Caco-2 (cell line): Measurements from ENCODE around the gene TIFAB. TPM values are rescaled to one million over a fixed set of nuclear protein-coding genes. Genes with fewer than 3 reads are reported as not detected.

Experiments used
- BruUV-seq: library from RNA; stranded (reverse); fragments of 400-500 nt; replicated peaks from 2 replicates; lab custom pipeline; 2021; lab: Mats Ljungman, UMichigan
- CTCF ChIA-PET: fragments of 300-600 bp; sonication (Branson Sonifier 250); formaldehyde crosslinking; loops from one replicate; lab custom pipeline; 2022; ENCODE audit warnings: antibody characterized with exemption; lab: Charles Lee
- POLR2A ChIA-PET: fragments of 300-600 bp; sonication (Branson Sonifier 250); formaldehyde crosslinking; loops from one replicate; lab custom pipeline; 2022; ENCODE audit warnings: antibody characterized with exemption; lab: Charles Lee
- DNase-seq, 2 experiments: peaks; one replicate each; pipeline versions ENCODE4 v3.0.0 to v3.0.0-alpha.2; 2020 to 2022
- H3K27me3 ChIP-seq: replicated peaks from 2 replicates; pipeline ENCODE4 v1.6.0; 2011; ENCODE audit warnings: low read length; ENCODE audit not compliant: control insufficient read depth, insufficient read depth
- H3K36me3 ChIP-seq: 2 replicates; pipeline ENCODE4 v1.5.1; 2011; ENCODE audit warnings: low read length; ENCODE audit not compliant: control insufficient read depth, insufficient read depth
- H3K4me1 ChIP-seq: fragments of 250-450 bp; sonication (Bioruptor Pico); 2 replicates; pipeline ENCODE4 v1.5.1; 2020; ENCODE audit warnings: mild to moderate bottlenecking
- H3K4me3 ChIP-seq: 2 replicates; pipeline ENCODE4 v1.5.1; 2011; ENCODE audit warnings: low read depth, mild to moderate bottlenecking, control low read depth, low read length
- H3K9me3 ChIP-seq: fragments of 250-450 bp; sonication (Bioruptor Pico); 2 replicates; pipeline ENCODE4 v1.5.1; 2020; ENCODE audit warnings: mild to moderate bottlenecking, moderate library complexity
- H3K27ac Mint-ChIP-seq: one replicate; pipeline ENCODE4 v1.8.0; 2022; ENCODE audit warnings: mixed read lengths; ENCODE audit not compliant: unreplicated experiment
- H3K27me3 Mint-ChIP-seq: one replicate; pipeline ENCODE4 v1.8.0; 2022; ENCODE audit warnings: mixed read lengths; ENCODE audit not compliant: insufficient read depth, unreplicated experiment
- H3K36me3 Mint-ChIP-seq: one replicate; pipeline ENCODE4 v1.8.0; 2022; ENCODE audit warnings: mild to moderate bottlenecking, mixed read lengths; ENCODE audit not compliant: insufficient read depth, unreplicated experiment
- H3K4me1 Mint-ChIP-seq: one replicate; pipeline ENCODE4 v1.8.0; 2022; ENCODE audit warnings: low read depth, mixed read lengths; ENCODE audit not compliant: unreplicated experiment
- H3K4me3 Mint-ChIP-seq: one replicate; pipeline ENCODE4 v1.8.0; 2022; ENCODE audit warnings: mild to moderate bottlenecking, moderate library complexity, mixed read lengths; ENCODE audit not compliant: unreplicated experiment
- H3K9me3 Mint-ChIP-seq: one replicate; pipeline ENCODE4 v1.8.0; 2022; ENCODE audit warnings: mixed read lengths; ENCODE audit not compliant: unreplicated experiment
- intact Hi-C: fragments of 100-400 bp; cut with micrococcal nuclease; formaldehyde crosslinking; loops from one replicate; pipeline ENCODE4 v1.10.0; 2022; ENCODE audit not compliant: unreplicated experiment
- total RNA-seq: library from RNA; stranded (reverse); gene quantifications from 2 replicates; pipeline ENCODE4 v1.2.3, GENCODE V29; 2022
- TF ChIP-seq, protein P1 (sequence below), 2 experiments: fragments of 200-600 bp in 1 of 2; IDR thresholded peaks; 1 replicate in 1 of 2; 2 replicates in 1 of 2; pipeline versions ENCODE4 v1.5.1 to v1.8.0; 2011 to 2022; ENCODE audit warnings: antibody characterized with exemption in 1 of 2, control low read depth in 1 of 2, inconsistent platforms in 1 of 2, low read depth in 1 of 2, low read length in 1 of 2, mild to moderate bottlenecking in 1 of 2, moderate library complexity in 1 of 2; ENCODE audit not compliant: insufficient read depth in 1 of 2, severe bottlenecking in 1 of 2, unreplicated experiment in 1 of 2

Gene TIFAB
- total RNA-seq, 1 experiment from 2014 or later: not detected

- BruUV-seq: no TSS peak
- Mint-ChIP-seq H3K36me3 (no peaks in the 10 kb centered on the region), H3K27ac (no peak overlapping the region), H3K4me3 (no peak overlapping the region), H3K9me3 (no peaks in the 10 kb centered on the region), H3K27me3 (peaks cover 7% of the 10 kb centered on the region), H3K4me1 (no peaks in the 10 kb centered on the region)
- no peaks in the 10 kb centered on the region for H3K9me3 ChIP-seq
- CTCF ChIA-PET: no interaction called here
- no peak overlapping the region for H3K4me3 ChIP-seq
- no peaks in the 10 kb centered on the region for H3K36me3 ChIP-seq
- no peaks in the 10 kb centered on the region; the same call in 1 of the 2 replicates for H3K27me3 ChIP-seq
- TF ChIP-seq, protein P1, sequence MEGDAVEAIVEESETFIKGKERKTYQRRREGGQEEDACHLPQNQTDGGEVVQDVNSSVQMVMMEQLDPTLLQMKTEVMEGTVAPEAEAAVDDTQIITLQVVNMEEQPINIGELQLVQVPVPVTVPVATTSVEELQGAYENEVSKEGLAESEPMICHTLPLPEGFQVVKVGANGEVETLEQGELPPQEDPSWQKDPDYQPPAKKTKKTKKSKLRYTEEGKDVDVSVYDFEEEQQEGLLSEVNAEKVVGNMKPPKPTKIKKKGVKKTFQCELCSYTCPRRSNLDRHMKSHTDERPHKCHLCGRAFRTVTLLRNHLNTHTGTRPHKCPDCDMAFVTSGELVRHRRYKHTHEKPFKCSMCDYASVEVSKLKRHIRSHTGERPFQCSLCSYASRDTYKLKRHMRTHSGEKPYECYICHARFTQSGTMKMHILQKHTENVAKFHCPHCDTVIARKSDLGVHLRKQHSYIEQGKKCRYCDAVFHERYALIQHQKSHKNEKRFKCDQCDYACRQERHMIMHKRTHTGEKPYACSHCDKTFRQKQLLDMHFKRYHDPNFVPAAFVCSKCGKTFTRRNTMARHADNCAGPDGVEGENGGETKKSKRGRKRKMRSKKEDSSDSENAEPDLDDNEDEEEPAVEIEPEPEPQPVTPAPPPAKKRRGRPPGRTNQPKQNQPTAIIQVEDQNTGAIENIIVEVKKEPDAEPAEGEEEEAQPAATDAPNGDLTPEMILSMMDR (IDR thresholded peaks at IDR 0.05; ENCODE audit: insufficient read depth in 1 of 2, low read depth in 1 of 2, low read length in 1 of 2, severe bottlenecking in 1 of 2, unreplicated experiment in 1 of 2): no peak
- intact Hi-C loops: no loop called here
- peaks cover 9% of the 10 kb centered on the region; the same call in 1 of the 2 replicates for H3K4me1 ChIP-seq
- POLR2A ChIA-PET: no interaction called here
- DNase-seq: peak in 1 of 2 experiments; percentile 7
Measured at GRCh38 chr5:135472141-135472540, 20.0 kb upstream of the TIFAB start.

DNA sequence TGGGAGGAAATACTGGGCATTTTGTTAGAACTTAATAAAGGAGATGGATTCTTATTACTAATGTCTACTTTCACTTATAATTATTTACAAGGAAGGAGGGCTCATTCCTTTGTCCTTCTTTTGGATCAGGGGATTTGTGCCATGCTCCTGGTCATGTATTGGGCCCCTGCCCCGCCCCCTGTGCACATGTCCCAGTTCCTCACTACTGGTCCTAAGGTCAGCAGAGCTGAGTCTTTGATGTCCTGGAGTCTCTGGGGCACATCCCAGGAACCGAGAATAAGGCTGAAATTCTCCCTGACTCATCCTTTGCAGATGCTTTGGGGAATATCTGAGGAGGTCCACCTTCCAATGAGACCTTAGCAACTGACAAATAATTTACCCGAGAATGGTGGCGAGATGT lies 19.6 kb upstream of the TIFAB start:
- H3K4me1 ChIP-seq: peaks cover 9% of the 10 kb centered on the region; the same call in 1 of the 2 replicates
- peak in 1 of 2 experiments; percentile 11 for DNase-seq
- POLR2A ChIA-PET: no interaction called here
- H3K4me3 ChIP-seq: no peak overlapping the region
- H3K9me3 ChIP-seq: no peaks in the 10 kb centered on the region
- BruUV-seq: no TSS peak
- Mint-ChIP-seq H3K27me3 (peaks cover 6% of the 10 kb centered on the region), H3K27ac (no peak overlapping the region), H3K36me3 (no peaks in the 10 kb centered on the region), H3K4me3 (no peak overlapping the region), H3K9me3 (no peaks in the 10 kb centered on the region), H3K4me1 (no peaks in the 10 kb centered on the region)
- no peaks in the 10 kb centered on the region for H3K36me3 ChIP-seq
- H3K27me3 ChIP-seq: no peaks in the 10 kb centered on the region; the same call in 1 of the 2 replicates
- CTCF ChIA-PET: no interaction called here
- TF ChIP-seq, protein P1 (IDR thresholded peaks at IDR 0.05; ENCODE audit: insufficient read depth in 1 of 2, low read depth in 1 of 2, low read length in 1 of 2, severe bottlenecking in 1 of 2, unreplicated experiment in 1 of 2): no peak
- intact Hi-C loops: no loop called here

DNA sequence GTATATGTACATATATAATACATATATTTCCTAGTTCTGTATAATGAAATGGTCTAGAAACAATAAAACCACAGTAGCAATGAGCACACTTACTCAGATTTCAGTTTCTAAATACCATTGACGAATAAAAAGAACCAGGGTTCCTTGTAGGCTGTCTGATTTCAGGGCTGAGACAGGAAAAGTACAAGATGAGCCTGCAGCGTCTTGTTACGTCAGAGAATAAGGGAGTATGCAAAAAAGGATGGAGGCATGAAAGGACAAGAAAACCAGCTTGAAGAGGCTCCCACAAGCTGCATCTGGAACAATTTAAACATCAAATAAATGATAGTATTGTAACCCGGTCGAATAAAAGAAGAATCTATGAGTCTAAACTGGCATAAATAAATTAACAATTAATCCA lies 17.8 kb upstream of the TIFAB start:
- no peak overlapping the region for H3K4me3 ChIP-seq
- Mint-ChIP-seq H3K27ac (no peak overlapping the region), H3K36me3 (no peaks in the 10 kb centered on the region), H3K9me3 (no peaks in the 10 kb centered on the region), H3K27me3 (peaks cover 11% of the 10 kb centered on the region), H3K4me3 (no peak overlapping the region), H3K4me1 (peaks cover 6% of the 10 kb centered on the region)
- no TSS peak for BruUV-seq
- TF ChIP-seq, protein P1 (IDR thresholded peaks at IDR 0.05; ENCODE audit: insufficient read depth in 1 of 2, low read depth in 1 of 2, low read length in 1 of 2, severe bottlenecking in 1 of 2, unreplicated experiment in 1 of 2): no peak
- peaks cover 1% of the 10 kb centered on the region for H3K27me3 ChIP-seq
- no peaks in the 10 kb centered on the region for H3K9me3 ChIP-seq
- intact Hi-C loops: no loop called here
- POLR2A ChIA-PET: interaction anchor here (0.7 kb wide), 1 partner anchor 97 kb away, joined by 3 read pairs; no protein-coding TSS in a partner anchor
- H3K4me1 ChIP-seq: peaks cover 9% of the 10 kb centered on the region
- CTCF ChIA-PET: interaction anchor here (10.6 kb wide), 1 partner anchor 81 kb away, joined by 311 read pairs; no protein-coding TSS in a partner anchor
- no peak for DNase-seq
- H3K36me3 ChIP-seq: no peaks in the 10 kb centered on the region
